HEK293 (cell line): ENCODE data around the gene LRRC26.

Experiments used
- ZNF473 ChIP-seq: fragments of 450-650 bp; formaldehyde crosslinking; IDR thresholded peaks from 2 replicates; pipeline ENCODE4 v1.5.1; 2017; ENCODE audit warnings: missing biosample characterization, missing genetic modification characterization
- TF ChIP-seq, protein P1 (sequence below): fragments of 450-650 bp; formaldehyde crosslinking; IDR thresholded peaks from 2 replicates; pipeline ENCODE4 v1.5.1; 2016; ENCODE audit warnings: missing biosample characterization, missing genetic modification characterization

DNA sequence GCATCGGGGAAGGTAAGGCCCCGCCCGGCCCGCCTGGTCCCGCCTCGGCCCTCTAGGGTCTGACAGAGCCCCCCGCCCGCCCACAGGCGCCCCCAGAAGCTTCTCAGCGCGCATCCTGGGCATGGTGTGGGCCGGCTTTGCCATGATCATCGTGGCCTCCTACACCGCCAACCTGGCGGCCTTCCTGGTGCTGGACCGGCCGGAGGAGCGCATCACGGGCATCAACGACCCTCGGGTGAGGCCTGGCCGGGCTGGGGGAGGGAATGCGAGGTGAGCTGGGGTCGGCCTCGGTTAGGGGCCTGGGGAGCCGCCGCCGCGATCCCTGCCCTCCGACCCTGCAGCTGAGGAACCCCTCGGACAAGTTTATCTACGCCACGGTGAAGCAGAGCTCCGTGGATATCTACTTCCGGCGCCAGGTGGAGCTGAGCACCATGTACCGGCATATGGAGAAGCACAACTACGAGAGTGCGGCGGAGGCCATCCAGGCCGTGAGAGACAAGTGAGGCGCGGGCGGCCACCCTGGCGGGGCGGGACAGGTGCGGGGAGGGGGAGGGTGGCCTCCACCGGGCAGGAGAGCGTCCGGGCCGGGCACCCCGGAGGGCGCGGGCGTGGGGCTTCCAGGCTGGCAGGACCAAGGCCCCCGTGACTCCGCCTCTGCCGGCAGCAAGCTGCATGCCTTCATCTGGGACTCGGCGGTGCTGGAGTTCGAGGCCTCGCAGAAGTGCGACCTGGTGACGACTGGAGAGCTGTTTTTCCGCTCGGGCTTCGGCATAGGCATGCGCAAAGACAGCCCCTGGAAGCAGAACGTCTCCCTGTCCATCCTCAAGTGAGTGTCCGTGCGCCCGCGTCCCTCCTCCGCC is 7.1 kb downstream of the LRRC26 start:
- TF ChIP-seq, protein P1, sequence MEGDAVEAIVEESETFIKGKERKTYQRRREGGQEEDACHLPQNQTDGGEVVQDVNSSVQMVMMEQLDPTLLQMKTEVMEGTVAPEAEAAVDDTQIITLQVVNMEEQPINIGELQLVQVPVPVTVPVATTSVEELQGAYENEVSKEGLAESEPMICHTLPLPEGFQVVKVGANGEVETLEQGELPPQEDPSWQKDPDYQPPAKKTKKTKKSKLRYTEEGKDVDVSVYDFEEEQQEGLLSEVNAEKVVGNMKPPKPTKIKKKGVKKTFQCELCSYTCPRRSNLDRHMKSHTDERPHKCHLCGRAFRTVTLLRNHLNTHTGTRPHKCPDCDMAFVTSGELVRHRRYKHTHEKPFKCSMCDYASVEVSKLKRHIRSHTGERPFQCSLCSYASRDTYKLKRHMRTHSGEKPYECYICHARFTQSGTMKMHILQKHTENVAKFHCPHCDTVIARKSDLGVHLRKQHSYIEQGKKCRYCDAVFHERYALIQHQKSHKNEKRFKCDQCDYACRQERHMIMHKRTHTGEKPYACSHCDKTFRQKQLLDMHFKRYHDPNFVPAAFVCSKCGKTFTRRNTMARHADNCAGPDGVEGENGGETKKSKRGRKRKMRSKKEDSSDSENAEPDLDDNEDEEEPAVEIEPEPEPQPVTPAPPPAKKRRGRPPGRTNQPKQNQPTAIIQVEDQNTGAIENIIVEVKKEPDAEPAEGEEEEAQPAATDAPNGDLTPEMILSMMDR (tag by site-specific recombination): no peak
- TF ChIP-seq ZNF473 (tag by site-specific recombination): no peak
